HEK293 (cell line): ENCODE measurements around the gene BTBD10.
"Not testable (repeated sequence)": the region's sequence is repeated elsewhere in the genome, so short reads cannot be mapped to it uniquely, and the experiment has no call there.

Source experiments
- BCL11A ChIP-seq: fragments of 450-650 bp; formaldehyde crosslinking; IDR thresholded peaks from 2 replicates; pipeline ENCODE4 v1.5.1; 2016; ENCODE audit warnings: low read depth, missing biosample characterization, missing genetic modification characterization
- ZBTB17 ChIP-seq: fragments of 450-650 bp; formaldehyde crosslinking; IDR thresholded peaks from 2 replicates; pipeline ENCODE4 v1.5.1; 2016; ENCODE audit warnings: missing biosample characterization, missing genetic modification characterization
- ZNF23 ChIP-seq: fragments of 450-650 bp; formaldehyde crosslinking; IDR thresholded peaks from 2 replicates; pipeline ENCODE4 v1.5.1; 2016; ENCODE audit warnings: missing biosample characterization, missing genetic modification characterization, borderline replicate concordance
- ZNF239 ChIP-seq: fragments of 450-650 bp; formaldehyde crosslinking; IDR thresholded peaks from 2 replicates; pipeline ENCODE4 v1.5.1; 2016; ENCODE audit warnings: missing biosample characterization, missing genetic modification characterization
- ZNF274 ChIP-seq, 2 experiments: fragments of 200-500 bp in 1 of 2; fragments of 450-650 bp in 1 of 2; sonication (Bioruptor generic) in 1 of 2; formaldehyde crosslinking in 1 of 2; IDR thresholded peaks; 2 replicates each; pipeline versions ENCODE4 v1.5.1 to v1.6.1; 2014 to 2016; ENCODE audit warnings: borderline replicate concordance in 1 of 2, inconsistent platforms in 1 of 2, low read length in 1 of 2, missing biosample characterization in 1 of 2, missing genetic modification characterization in 1 of 2
- ZNF398 ChIP-seq: fragments of 450-650 bp; formaldehyde crosslinking; IDR thresholded peaks from 2 replicates; pipeline ENCODE4 v1.5.1; 2017; ENCODE audit warnings: missing biosample characterization, missing genetic modification characterization
- ZNF426 ChIP-seq: fragments of 450-650 bp; formaldehyde crosslinking; IDR thresholded peaks from 2 replicates; pipeline ENCODE4 v1.5.1; 2017; ENCODE audit warnings: missing biosample characterization, missing genetic modification characterization, mild to moderate bottlenecking, inconsistent platforms, moderate library complexity
- ZNF560 ChIP-seq: fragments of 450-650 bp; formaldehyde crosslinking; IDR thresholded peaks from 2 replicates; pipeline ENCODE4 v1.5.1; 2017; ENCODE audit warnings: missing biosample characterization, missing genetic modification characterization, borderline replicate concordance
- ZNF830 ChIP-seq: fragments of 450-650 bp; IDR thresholded peaks from 2 replicates; pipeline ENCODE4 v1.5.0; 2018; ENCODE audit warnings: missing biosample characterization, missing genetic modification characterization, low read depth, mild to moderate bottlenecking, moderate library complexity
- TF ChIP-seq, protein P1 (sequence below): fragments of 450-650 bp; formaldehyde crosslinking; IDR thresholded peaks from 2 replicates; pipeline ENCODE4 v1.5.1; 2016; ENCODE audit warnings: missing biosample characterization, missing genetic modification characterization
- TF ChIP-seq, protein P2 (sequence below): fragments of 450-650 bp; formaldehyde crosslinking; optimal IDR thresholded peaks from 2 replicates; pipeline ENCODE3; 2016; ENCODE audit warnings: missing biosample characterization, mild to moderate bottlenecking, missing genetic modification characterization
- TF ChIP-seq, protein P3 (sequence below): fragments of 450-650 bp; formaldehyde crosslinking; IDR thresholded peaks from 2 replicates; pipeline ENCODE4 v1.5.1; 2016; ENCODE audit warnings: missing biosample characterization, missing genetic modification characterization

DNA sequence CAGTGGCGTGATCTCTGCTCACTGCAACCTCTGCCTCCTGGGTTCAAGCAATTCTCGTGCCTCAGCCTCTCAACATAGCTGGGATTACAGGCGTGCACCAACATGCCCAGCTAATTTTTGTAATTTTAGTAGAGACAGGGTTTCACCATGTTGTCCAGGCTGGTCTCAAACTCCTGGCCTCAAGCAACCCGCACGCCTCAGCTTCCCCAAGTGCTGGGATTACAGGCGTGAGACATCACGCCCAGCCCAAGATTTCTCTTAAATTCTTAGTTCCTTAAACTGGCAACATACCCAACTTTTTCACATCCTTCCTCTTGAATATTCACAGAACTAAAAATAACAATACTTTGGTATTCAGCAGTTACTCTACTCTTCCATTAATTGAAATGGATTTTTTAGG lies 26.2 kb downstream of the BTBD10 start:
- not testable (repeated sequence) for TF ChIP-seq ZNF23 (tag by site-specific recombination); ZBTB17 (tag by site-specific recombination); ZNF398; ZNF274 (IDR thresholded peaks at IDR 0.05; ENCODE audit: low read length); ZNF274 (tag by site-specific recombination; IDR thresholded peaks at IDR 0.05; ENCODE audit: borderline replicate concordance); ZNF426 (tag by site-specific recombination); ZNF239 (tag by site-specific recombination); ZNF830; ZNF560; BCL11A (tag by site-specific recombination)
- TF ChIP-seq, protein P1, sequence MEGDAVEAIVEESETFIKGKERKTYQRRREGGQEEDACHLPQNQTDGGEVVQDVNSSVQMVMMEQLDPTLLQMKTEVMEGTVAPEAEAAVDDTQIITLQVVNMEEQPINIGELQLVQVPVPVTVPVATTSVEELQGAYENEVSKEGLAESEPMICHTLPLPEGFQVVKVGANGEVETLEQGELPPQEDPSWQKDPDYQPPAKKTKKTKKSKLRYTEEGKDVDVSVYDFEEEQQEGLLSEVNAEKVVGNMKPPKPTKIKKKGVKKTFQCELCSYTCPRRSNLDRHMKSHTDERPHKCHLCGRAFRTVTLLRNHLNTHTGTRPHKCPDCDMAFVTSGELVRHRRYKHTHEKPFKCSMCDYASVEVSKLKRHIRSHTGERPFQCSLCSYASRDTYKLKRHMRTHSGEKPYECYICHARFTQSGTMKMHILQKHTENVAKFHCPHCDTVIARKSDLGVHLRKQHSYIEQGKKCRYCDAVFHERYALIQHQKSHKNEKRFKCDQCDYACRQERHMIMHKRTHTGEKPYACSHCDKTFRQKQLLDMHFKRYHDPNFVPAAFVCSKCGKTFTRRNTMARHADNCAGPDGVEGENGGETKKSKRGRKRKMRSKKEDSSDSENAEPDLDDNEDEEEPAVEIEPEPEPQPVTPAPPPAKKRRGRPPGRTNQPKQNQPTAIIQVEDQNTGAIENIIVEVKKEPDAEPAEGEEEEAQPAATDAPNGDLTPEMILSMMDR (tag by site-specific recombination), result not testable (repeated sequence)
- TF ChIP-seq, protein P2, sequence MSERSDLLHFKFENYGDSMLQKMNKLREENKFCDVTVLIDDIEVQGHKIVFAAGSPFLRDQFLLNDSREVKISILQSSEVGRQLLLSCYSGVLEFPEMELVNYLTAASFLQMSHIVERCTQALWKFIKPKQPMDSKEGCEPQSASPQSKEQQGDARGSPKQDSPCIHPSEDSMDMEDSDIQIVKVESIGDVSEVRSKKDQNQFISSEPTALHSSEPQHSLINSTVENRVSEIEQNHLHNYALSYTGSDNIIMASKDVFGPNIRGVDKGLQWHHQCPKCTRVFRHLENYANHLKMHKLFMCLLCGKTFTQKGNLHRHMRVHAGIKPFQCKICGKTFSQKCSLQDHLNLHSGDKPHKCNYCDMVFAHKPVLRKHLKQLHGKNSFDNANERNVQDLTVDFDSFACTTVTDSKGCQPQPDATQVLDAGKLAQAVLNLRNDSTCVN (tag by site-specific recombination), result not testable (repeated sequence)
- TF ChIP-seq, protein P3, sequence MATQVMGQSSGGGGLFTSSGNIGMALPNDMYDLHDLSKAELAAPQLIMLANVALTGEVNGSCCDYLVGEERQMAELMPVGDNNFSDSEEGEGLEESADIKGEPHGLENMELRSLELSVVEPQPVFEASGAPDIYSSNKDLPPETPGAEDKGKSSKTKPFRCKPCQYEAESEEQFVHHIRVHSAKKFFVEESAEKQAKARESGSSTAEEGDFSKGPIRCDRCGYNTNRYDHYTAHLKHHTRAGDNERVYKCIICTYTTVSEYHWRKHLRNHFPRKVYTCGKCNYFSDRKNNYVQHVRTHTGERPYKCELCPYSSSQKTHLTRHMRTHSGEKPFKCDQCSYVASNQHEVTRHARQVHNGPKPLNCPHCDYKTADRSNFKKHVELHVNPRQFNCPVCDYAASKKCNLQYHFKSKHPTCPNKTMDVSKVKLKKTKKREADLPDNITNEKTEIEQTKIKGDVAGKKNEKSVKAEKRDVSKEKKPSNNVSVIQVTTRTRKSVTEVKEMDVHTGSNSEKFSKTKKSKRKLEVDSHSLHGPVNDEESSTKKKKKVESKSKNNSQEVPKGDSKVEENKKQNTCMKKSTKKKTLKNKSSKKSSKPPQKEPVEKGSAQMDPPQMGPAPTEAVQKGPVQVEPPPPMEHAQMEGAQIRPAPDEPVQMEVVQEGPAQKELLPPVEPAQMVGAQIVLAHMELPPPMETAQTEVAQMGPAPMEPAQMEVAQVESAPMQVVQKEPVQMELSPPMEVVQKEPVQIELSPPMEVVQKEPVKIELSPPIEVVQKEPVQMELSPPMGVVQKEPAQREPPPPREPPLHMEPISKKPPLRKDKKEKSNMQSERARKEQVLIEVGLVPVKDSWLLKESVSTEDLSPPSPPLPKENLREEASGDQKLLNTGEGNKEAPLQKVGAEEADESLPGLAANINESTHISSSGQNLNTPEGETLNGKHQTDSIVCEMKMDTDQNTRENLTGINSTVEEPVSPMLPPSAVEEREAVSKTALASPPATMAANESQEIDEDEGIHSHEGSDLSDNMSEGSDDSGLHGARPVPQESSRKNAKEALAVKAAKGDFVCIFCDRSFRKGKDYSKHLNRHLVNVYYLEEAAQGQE (tag by site-specific recombination), result not testable (repeated sequence)
